SHP77 treated with DMSO at 0.1 percent for 48 hours (cell line): ENCODE measurements around the gene SHANK1.

Source experiments
- DNase-seq: peaks from one replicate; lab custom pipeline; 2025; lab: John Stamatoyannopoulos, UW

The SHANK1 gene

DNA sequence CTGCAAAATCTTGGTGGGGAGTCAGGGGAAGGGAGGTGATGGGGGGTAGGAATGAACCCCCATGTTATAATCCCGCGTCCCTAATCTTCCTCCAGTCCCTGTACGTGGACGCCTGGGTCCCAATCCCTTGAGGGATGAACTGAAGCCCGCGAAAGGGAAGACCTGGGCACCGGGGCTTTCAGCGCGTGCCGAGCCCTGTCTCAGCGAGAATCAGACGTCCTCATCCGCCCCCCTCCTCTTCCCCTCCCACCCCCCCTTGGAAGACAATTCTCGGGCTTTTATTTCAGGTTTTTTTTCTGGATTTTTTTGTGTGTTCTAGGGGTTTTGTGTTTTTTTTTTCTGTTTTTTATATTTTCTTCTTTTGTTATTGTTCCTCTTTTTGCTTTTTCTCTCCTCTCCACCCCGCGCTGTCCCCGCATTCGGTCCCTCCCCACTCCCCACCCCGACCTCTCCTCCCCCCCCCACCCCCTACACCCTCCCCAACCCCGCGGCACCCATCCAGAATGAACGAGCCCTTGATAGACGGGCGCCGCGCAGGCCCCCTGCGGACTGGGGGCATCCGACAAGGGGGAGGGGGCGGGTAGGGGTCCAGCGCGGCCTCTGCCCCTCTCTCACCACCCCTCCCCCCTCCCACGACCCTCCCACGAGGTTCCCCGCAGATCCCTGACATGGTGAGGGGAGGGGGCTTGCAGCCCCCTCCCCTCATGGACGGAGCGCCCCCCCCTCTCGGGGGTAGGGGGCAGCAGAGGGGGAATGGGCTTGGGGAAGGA lies 60.1 kb downstream of the SHANK1 start:
- DNase-seq, result no peak

DNA sequence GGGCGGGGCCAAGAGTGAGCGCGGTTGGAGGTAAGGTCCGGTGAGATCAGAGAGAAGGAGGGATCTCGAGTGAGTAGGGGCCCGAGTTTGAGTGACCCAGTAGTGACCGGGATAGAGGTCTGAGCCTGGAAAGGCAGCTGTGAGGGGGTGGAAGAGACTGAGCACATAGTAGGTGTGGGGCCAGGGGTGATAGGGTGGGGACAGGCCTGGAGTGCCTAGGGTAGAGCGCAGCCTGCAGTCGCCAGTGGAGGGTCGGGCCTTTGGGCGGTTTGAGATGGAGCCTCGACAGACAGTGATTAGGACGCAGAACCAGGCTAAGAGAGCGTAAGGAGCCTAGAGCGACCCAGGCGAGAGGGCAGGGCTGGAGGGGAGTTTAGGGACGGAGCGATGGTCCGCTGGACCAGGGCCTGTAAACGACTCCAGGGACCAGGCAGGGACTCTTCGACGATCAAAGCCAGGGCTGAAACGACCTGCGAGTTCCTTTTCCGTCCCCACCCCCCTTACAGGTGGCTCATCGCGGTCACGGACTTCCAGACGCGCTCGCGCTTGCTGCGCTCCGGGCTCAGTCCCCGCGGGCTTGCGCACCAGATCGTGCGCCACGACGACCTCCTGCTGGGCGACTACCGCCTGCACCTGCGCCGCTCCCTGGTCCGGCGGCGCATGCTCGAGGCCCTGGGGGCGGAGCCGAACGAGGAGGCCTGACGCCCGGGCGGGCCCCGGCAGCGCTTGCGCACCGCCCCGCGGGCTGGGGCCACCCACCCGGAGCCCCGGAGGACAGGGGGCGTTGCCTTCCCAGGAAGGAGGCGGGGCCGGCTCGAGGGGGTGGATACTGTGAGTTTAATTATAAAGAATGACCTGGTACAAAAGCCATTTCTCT lies 60.9 kb downstream of the SHANK1 start:
- peak; percentile 76 for DNase-seq

DNA sequence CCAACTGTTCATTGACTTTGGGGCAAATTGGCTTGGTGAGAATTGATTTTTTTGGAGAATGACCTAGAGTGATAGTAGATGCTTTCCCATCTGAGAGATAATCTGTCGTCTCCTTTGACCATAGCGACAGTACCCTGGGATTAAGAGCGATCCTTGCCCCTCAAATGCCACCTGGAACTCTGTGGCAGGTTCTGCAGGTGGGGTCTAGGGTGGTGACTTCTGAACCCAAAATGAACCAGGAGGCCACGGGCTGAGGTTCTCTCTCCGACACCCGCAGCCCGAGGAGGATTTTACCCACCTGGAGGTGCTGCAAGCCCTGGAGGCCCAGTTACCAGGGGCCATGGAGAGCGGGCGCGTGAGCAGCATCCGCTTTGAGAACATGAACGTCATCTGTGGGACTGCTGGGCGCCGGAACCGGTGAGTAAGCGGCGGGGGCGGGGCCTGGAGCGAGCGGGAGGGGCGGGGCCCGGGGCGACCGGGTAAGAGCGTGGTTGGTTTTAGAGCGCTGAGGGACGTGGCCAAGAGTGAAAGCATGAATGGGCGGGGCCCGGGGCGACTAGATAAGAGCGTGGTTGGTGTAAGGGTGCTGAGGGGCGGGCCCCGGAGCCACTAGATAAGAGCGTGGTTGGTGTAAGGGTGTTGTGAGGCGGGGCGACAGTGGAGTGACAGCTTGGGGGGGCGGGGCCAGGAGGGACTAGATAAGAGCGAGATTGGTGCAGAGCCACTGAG lies 61.7 kb downstream of the SHANK1 start:
- peak; percentile 99 for DNase-seq

DNA sequence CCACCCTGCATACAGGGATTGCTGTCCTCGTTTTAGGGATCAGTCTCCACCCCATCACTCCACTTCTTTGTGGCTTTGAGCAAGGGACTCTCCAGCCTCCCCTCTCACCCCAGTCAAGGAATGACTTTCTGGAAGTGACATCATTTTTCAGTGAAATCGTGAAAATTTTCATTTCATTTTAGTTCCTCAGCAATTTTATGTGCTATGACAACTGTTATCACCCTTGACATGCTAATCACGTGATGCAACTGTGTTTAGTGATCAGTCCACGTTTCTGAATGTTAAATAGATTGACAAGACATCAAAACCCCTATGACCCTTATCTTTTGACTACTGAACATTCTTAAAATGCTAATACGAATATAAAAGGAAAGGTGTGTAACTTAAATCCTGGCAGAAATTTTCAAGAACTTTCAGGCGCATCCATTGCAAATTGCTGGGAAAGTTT lies 62.4 kb downstream of the SHANK1 start:
- no peak for DNase-seq

GRCh38 chr19:50654882-50655281 lies 64.7 kb downstream of the SHANK1 start:
- DNase-seq, result no peak

- no peak for DNase-seq
Measured at GRCh38 chr19:50652722-50653121, 66.9 kb downstream of the SHANK1 start.

- no peak for DNase-seq
Measured at GRCh38 chr19:50651174-50651573, 68.4 kb downstream of the SHANK1 start.

DNA sequence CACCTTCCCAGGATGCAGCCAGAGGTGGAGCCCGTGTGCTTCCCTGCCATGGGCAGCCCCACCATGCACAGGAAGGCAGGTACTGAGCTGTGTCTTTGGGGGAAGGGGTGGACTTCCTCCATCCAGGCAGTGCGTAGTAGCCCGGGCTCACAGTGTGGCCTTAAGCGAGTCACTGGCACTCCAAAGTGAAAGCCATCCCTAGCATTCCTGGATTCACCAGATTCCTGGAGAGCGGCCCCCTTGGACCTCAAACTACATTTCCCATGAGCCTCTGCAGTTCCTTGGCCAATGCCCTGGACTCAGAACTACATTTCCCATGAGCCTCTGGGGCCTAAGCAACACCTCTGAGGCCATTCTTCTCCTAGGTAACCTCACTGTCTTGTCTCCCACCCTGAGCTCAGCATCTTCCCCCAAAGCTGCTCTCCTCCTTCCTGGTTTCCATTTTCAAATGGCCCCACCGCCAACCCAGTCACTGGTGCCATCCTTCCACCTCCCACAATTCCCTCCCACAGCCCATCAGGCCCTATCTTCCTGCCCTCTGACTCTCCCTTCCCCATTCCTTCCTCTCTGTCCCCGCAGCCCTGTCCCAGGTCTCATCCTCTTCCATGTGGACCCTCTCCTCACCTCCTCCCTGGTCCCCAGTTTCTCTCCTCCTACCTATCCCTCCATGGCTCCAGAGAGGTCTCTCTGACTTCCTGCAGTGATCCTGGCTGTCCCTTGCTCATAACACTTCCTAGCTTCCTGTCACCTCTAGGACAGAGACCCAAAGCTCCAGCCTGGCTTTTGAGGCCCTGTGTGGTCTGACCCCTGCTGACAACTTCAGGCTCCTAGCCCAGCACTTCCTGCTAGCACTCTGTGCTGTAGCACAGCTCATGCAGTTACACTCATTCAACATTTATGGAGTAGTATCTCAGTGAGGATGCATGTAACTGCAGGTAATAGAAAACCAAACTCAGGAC lies 69.9 kb downstream of the SHANK1 start, which contains the start of gene C19orf81:
TSS of gene C19orf81 (plus strand) at position 13 of the 959 bp plus-strand sequence. CDS start at position 13, 0 bp downstream.
- no peak for DNase-seq

GRCh38 chr19:50648659-50649058 lies 70.9 kb downstream of the SHANK1 start:
- no peak for DNase-seq

GRCh38 chr19:50647879-50648615 lies 71.6 kb downstream of the SHANK1 start:
- DNase-seq, result no peak

- no peak for DNase-seq
Measured at GRCh38 chr19:50646074-50646807, 73.4 kb downstream of the SHANK1 start.

DNA sequence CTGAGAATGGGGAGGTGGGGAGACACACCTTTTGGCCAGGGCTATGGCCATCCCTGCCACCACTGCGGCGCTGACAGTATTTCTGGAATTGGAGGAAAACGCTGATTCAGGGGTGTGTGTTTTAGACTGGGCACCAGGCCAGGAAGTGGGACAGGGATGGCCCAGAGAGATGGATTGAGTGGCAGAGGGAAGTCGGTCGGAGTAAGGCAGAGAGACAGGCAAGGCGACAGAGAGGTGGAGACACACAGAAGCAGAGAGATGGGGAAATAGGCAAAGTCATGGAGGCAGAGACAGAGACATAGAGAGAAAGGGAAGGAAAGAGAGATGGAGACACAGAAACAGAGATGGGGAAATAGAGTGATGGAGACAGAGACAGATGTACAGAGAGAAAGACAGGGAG lies 74.5 kb downstream of the SHANK1 start:
- no peak for DNase-seq

- no peak for DNase-seq
Measured at GRCh38 chr19:50644315-50644915, 75.2 kb downstream of the SHANK1 start.

DNA sequence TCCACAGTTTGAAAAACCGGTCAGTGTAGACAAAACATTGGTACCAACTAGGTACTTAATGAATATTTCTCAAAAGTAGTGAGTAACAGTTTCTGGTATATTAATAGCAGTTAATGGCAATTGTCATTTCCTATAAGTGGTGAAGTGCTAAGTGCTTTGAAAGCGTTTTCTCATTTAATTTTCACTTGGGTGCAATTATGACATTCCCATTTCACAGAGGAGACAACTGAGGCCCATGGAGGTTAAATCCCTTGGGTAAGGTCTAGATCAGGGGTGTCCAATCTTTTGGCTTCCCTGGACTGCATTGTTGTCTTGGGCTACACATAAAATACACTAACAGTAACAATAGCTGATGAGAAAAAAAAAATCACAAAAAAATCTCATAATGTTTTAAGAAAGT lies 79.2 kb downstream of the SHANK1 start:
- no peak for DNase-seq

GRCh38 chr19:50639121-50640112 lies 80.2 kb downstream of the SHANK1 start, which contains the start of gene SYT3:
TSS of gene SYT3 (minus strand) at chr19:50639881. CDS start at chr19:50637411, 2,470 bp downstream.
- DNase-seq, result no peak

- DNase-seq, result no peak
Measured at GRCh38 chr19:50638600-50638999, 81.0 kb downstream of the SHANK1 start.

- no peak for DNase-seq
Measured at GRCh38 chr19:50636317-50637085, 83.1 kb downstream of the SHANK1 start.
